Endodermal cell (in vitro differentiated cells): ENCODE results near the gene GPX4. TPM values are rescaled to one million over a fixed set of nuclear protein-coding genes. Genes with fewer than 3 reads are reported as not detected.

ENCODE experiments used
- DNase-seq: peaks from one replicate; pipeline ENCODE4 v3.0.0-alpha.2; 2017
- H3K27ac ChIP-seq: 2 replicates; pipeline ENCODE4 v1.5.1; 2013; ENCODE audit warnings: mild to moderate bottlenecking, low read depth, low read length, moderate library complexity
- H3K27me3 ChIP-seq: 2 replicates; pipeline ENCODE4 v1.6.1; 2013; ENCODE audit warnings: mild to moderate bottlenecking, low read length, moderate library complexity; ENCODE audit not compliant: insufficient read depth, control insufficient read depth, poor library complexity, severe bottlenecking
- H3K36me3 ChIP-seq: 2 replicates; pipeline ENCODE4 v1.7.0; 2013; ENCODE audit warnings: mild to moderate bottlenecking, low read length, moderate library complexity; ENCODE audit not compliant: control insufficient read depth, insufficient read depth
- H3K4me1 ChIP-seq: one replicate; pipeline ENCODE4 v1.7.0; 2013; ENCODE audit warnings: low read length; ENCODE audit not compliant: control insufficient read depth, insufficient read depth
- H3K4me3 ChIP-seq: 2 replicates; pipeline ENCODE4 v1.5.1; 2013; ENCODE audit warnings: mild to moderate bottlenecking, low read length, moderate library complexity
- H3K9ac ChIP-seq: 2 replicates; pipeline ENCODE4 v1.6.1; 2013; ENCODE audit warnings: mild to moderate bottlenecking, low read length, moderate library complexity; ENCODE audit not compliant: poor library complexity, severe bottlenecking; ENCODE audit errors: extremely low read depth
- H3K9me3 ChIP-seq: 2 replicates; pipeline ENCODE4 v1.6.1; 2013; ENCODE audit warnings: mild to moderate bottlenecking, low read length, moderate library complexity; ENCODE audit not compliant: control insufficient read depth
- H3K27ac Mint-ChIP-seq: 2 replicates; pipeline ENCODE4 v1.8.0; 2020; ENCODE audit warnings: mixed read lengths
- H3K27me3 Mint-ChIP-seq: 2 replicates; pipeline ENCODE4 v1.8.0; 2021; ENCODE audit warnings: mild to moderate bottlenecking, mixed read lengths; ENCODE audit not compliant: insufficient read depth
- H3K36me3 Mint-ChIP-seq: 2 replicates; pipeline ENCODE4 v1.8.0; 2020; ENCODE audit warnings: low read depth, mixed read lengths
- H3K4me1 Mint-ChIP-seq: 2 replicates; pipeline ENCODE4 v1.8.0; 2020; ENCODE audit warnings: mixed read lengths
- H3K4me3 Mint-ChIP-seq: 2 replicates; pipeline ENCODE4 v1.8.0; 2020; ENCODE audit warnings: mild to moderate bottlenecking, moderate library complexity, mixed read lengths
- H3K9me3 Mint-ChIP-seq: 2 replicates; pipeline ENCODE4 v1.8.0; 2020; ENCODE audit warnings: mild to moderate bottlenecking, mixed read lengths
- WGBS, 2 experiments: methylation state at CpG; one replicate each; pipeline versions ENCODE4 v1.1.5 to v1.1.7; 2013; ENCODE audit warnings: missing lambda C conversion rate in 2 of 2, mixed read lengths in 1 of 2; ENCODE audit not compliant: insufficient coverage in 1 of 2, insufficient read length in 1 of 2; 5-methylcytosine and 5-hydroxymethylcytosine counted together
- total RNA-seq, 2 donors: library from RNA; stranded (reverse); fragmentation: NEBNext Ultra II Directional in 1 of 2; extraction: Animal tissue kit (Norgen Biotek cat#: 25700) in 1 of 2; gene quantifications; 2 replicates in 1 of 2; 3 replicates in 1 of 2; pipeline ENCODE4 v1.2.1, GENCODE V29; 2021
- TF ChIP-seq, protein P1 (sequence below): fragments of 200-600 bp; sonication (generic); conservative IDR thresholded peaks from 2 replicates; pipeline ENCODE4 v1.5.0; 2021; ENCODE audit warnings: antibody characterized with exemption, mild to moderate bottlenecking

The GPX4 gene
- total RNA-seq, 2 donors from 2014 or later, result 331 to 449 TPM

DNA sequence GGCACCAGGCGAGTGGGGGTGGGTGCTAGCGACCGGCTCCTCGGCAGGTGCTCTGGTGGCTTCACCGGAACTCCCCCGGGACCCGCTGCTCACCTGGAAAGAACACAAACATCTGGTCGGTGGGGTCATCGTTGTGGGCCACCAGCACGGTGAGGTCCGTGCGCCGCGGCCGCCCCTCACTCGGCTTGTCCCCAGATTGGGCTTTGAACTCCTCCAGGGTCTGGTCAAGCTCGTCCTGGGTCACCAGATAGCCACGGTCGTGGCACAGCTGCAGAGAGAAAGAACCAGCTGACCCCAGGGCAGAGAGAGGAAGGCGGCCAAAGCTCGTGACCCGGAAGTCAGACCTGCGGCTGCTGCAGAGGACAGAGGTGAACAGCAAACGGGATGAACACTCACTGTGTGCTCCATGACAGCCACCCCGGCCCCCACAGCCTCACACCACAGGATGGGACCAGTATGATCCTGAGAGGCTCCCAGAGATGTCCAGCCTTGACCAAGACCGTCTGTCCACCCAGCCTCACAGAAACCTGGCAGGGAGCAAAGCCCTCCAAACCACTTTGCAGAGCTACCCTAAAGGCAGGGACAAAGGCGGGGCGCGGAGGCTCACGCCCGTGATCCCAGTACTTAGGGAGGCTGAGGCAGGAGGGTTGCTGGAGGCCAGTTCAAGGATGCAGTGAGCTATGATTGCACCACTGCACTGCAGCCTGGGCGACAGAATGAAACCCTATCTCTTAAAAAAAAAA lies 9.8 kb upstream of the GPX4 start:
- Histone ChIP-seq H3K4me3 (peak overlapping the region; percentile 87), H3K4me1 (no peaks in the 10 kb centered on the region), H3K9ac (peak overlapping the region; percentile 73), H3K9me3 (no peaks in the 10 kb centered on the region), H3K27ac (no peak overlapping the region), H3K27me3 (no peaks in the 10 kb centered on the region), H3K36me3 (peaks cover 30% of the 10 kb centered on the region)
- 83 to 88% methylated on average over 29 to 32 of the region's 32 CpGs for WGBS, 2 experiments
- Mint-ChIP-seq H3K9me3 (no peaks in the 10 kb centered on the region), H3K27ac (peak overlapping the region; percentile 88), H3K4me1 (peaks cover 4% of the 10 kb centered on the region), H3K36me3 (peaks cover 22% of the 10 kb centered on the region), H3K27me3 (no peaks in the 10 kb centered on the region), H3K4me3 (peak overlapping the region; percentile 86)
- DNase-seq, result no peak
- TF ChIP-seq, protein P1, sequence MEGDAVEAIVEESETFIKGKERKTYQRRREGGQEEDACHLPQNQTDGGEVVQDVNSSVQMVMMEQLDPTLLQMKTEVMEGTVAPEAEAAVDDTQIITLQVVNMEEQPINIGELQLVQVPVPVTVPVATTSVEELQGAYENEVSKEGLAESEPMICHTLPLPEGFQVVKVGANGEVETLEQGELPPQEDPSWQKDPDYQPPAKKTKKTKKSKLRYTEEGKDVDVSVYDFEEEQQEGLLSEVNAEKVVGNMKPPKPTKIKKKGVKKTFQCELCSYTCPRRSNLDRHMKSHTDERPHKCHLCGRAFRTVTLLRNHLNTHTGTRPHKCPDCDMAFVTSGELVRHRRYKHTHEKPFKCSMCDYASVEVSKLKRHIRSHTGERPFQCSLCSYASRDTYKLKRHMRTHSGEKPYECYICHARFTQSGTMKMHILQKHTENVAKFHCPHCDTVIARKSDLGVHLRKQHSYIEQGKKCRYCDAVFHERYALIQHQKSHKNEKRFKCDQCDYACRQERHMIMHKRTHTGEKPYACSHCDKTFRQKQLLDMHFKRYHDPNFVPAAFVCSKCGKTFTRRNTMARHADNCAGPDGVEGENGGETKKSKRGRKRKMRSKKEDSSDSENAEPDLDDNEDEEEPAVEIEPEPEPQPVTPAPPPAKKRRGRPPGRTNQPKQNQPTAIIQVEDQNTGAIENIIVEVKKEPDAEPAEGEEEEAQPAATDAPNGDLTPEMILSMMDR, result no peak

DNA sequence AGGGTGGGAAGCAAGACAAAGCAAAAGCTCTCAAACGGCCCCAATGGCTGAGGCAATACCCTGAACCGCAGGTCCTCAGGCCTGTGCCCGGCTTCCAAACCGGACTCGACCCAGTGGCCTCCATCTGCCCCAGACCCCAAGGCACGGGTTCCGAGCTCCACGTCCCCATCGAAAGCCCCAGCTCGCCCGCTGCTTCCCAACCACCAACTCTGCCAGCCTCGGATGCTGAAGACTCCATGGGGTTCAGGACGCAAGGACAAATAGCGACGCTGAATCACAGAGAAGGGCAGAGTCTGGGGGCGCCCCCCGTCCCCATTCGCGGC lies 9.2 kb upstream of the GPX4 start:
- no peaks in the 10 kb centered on the region for H3K27me3 Mint-ChIP-seq
- TF ChIP-seq, protein P1, result no peak
- peaks cover 4% of the 10 kb centered on the region for H3K4me1 Mint-ChIP-seq
- H3K27me3 ChIP-seq, result no peaks in the 10 kb centered on the region
- no peaks in the 10 kb centered on the region for H3K4me1 ChIP-seq
- H3K27ac ChIP-seq, result no peak overlapping the region
- no peaks in the 10 kb centered on the region for H3K9me3 ChIP-seq
- H3K9ac ChIP-seq, result peak overlapping the region; percentile 73
- peaks cover 30% of the 10 kb centered on the region for H3K36me3 ChIP-seq
- H3K4me3 ChIP-seq, result peak overlapping the region; percentile 87
- peak overlapping the region; percentile 88 for H3K27ac Mint-ChIP-seq
- DNase-seq, result no peak
- no peaks in the 10 kb centered on the region for H3K9me3 Mint-ChIP-seq
- WGBS, 2 experiments, result 0 to 2% methylated on average over 8 to 19 of the region's 19 CpGs
- H3K4me3 Mint-ChIP-seq, result peak overlapping the region; percentile 86
- peaks cover 22% of the 10 kb centered on the region for H3K36me3 Mint-ChIP-seq

DNA sequence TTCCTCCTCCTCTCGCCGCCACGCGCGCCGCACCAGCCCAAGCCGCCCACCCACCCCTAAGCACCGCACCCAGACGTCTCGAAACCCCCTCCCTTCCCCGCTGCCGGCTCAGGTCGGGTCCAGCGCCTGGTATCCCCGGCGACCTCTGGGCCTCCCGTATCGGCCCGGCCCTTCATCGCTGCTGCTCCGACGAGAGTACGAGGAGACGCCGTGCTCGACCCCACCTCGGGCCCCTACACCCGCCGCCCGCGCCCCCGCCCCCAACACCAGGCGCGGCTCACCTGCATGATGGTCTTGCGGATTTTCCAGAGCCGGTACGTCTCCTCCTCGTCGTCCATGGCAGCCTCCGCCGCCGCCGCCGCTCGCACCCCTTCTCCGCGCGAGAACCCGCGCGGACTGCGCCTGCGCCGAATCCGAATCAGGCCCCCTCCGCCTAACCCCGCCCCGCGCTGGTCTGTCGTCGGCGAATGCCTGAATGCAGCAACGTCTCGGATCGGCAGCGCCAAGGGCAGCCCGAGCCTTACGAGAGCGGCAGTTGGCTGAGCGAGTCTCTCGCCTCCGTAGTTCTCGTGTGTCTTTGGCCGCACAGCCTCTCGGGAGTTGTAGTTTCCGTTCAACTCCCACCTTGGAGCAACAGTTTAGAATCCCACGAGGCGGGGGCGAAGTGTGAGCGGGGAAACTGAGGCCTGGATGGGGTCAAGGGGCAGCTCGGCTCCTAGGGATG lies 8.7 kb upstream of the GPX4 start, which contains the start of gene POLR2E:
Gene POLR2E, minus strand, starts transcription at position 398 of the 724 bp plus-strand sequence. Its CDS starts 60 bp downstream, at position 338.
- Mint-ChIP-seq H3K27me3 (no peaks in the 10 kb centered on the region), H3K9me3 (no peaks in the 10 kb centered on the region), H3K4me3 (peak within 1 kb of the TSS; percentile 86), H3K4me1 (peaks cover 4% of the 10 kb centered on the region), H3K27ac (peak within 1 kb of the TSS; percentile 88), H3K36me3 (peaks cover 22% of the 10 kb centered on the region)
- TF ChIP-seq, protein P1, result no peak
- Histone ChIP-seq H3K36me3 (peaks cover 30% of the 10 kb centered on the region), H3K4me3 (peak within 1 kb of the TSS; percentile 87), H3K4me1 (no peaks in the 10 kb centered on the region), H3K27ac (no peak within 1 kb of the TSS), H3K9me3 (no peaks in the 10 kb centered on the region), H3K9ac (peak within 1 kb of the TSS; percentile 73), H3K27me3 (no peaks in the 10 kb centered on the region)
- 0 to 1% methylated on average over 52 to 81 of the region's 81 CpGs for WGBS, 2 experiments
- DNase-seq, result peak; percentile 99
